ENCODE data around the gene VAC14.

The VAC14 gene

GRCh38 chr16:70638814-70639792 is 161.9 kb downstream of the VAC14 start:
- POLR2A ChIA-PET = no interaction called here
- no peak for DNase-seq (ENCODE audit: extremely low spot score)
- no peak for TF ChIP-seq TARDBP (IDR thresholded peaks at IDR 0.05)
- TF ChIP-seq FOXK2 (IDR thresholded peaks at IDR 0.05) = no peak
- TF ChIP-seq CTBP1 (IDR thresholded peaks at IDR 0.05; ENCODE audit: borderline replicate concordance) = no peak
- no peak for TF ChIP-seq L3MBTL2 (conservative IDR thresholded peaks at IDR 0.05)
- no peak for TF ChIP-seq BHLHE40 (IDR thresholded peaks at IDR 0.05; ENCODE audit: borderline replicate concordance)
- no peak for TF ChIP-seq NFRKB (IDR thresholded peaks at IDR 0.05)
- TF ChIP-seq ARNT (IDR thresholded peaks at IDR 0.05) = no peak
- no peak for TF ChIP-seq ELF4 (IDR thresholded peaks at IDR 0.05)
- no peak for TF ChIP-seq HDGF (IDR thresholded peaks at IDR 0.05; ENCODE audit: borderline replicate concordance)
- no peak for TF ChIP-seq SUZ12 (IDR thresholded peaks at IDR 0.05)
- no peak for TF ChIP-seq PKNOX1 (IDR thresholded peaks at IDR 0.05)
- no peak for TF ChIP-seq FOXM1 (IDR thresholded peaks at IDR 0.05; ENCODE audit: borderline replicate concordance)
- CTCF ChIA-PET = interaction anchor here (1.2 kb wide), 1 partner anchor 14 kb away, joined by 3 read pairs; no protein-coding TSS in a partner anchor
